Activated naive CD4-positive, alpha-beta T cell treated with anti-CD3 and anti-CD28 coated beads, Interleukin-2, amount 10 ng/mL, durations not matched to agents 7 days and 5 days (primary cell): ENCODE data around the gene FOXA2.

Source experiments
- CTCF ChIA-PET: fragments of 350-600 bp; sonication (Branson Sonifier 250); formaldehyde crosslinking; loops from one replicate; lab custom pipeline; 2021; ENCODE audit warnings: antibody characterized with exemption; lab: Charles Lee
- DNase-seq: peaks from one replicate; pipeline ENCODE4 v3.0.0-alpha.2; 2020
- H3K27ac Mint-ChIP-seq: one replicate; pipeline ENCODE4 v1.8.0; 2021; ENCODE audit warnings: mild to moderate bottlenecking, moderate library complexity, mixed read lengths
- H3K27me3 Mint-ChIP-seq: one replicate; pipeline ENCODE4 v1.8.0; 2021; ENCODE audit warnings: mild to moderate bottlenecking, mixed read lengths
- H3K36me3 Mint-ChIP-seq: one replicate; pipeline ENCODE4 v1.8.0; 2021; ENCODE audit warnings: mixed read lengths
- H3K4me1 Mint-ChIP-seq: one replicate; pipeline ENCODE4 v1.8.0; 2021; ENCODE audit warnings: mixed read lengths
- H3K4me3 Mint-ChIP-seq: one replicate; pipeline ENCODE4 v1.8.0; 2021; ENCODE audit warnings: mild to moderate bottlenecking, moderate library complexity, mixed read lengths
- H3K9me3 Mint-ChIP-seq: one replicate; pipeline ENCODE4 v1.8.0; 2021; ENCODE audit warnings: mixed read lengths

FOXA2 gene

DNA sequence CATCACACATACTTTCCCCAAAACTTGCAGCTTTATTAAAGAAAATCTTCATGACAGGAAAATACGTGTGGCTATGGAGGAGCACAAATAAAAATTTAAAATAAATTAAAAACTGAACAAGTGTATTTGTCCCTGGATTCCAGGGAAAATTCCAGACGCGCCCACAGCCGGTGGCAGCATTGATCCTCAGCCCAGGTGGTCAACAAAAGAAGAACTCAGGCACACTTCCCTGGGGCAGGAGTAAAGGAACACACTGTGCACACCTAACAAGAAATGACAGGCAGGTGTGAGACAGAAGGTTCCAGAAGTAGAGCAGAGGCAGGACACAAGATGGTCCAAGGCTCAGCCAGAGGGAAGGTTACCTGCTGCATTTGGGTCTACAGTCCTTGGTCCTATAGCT, 36.3 kb downstream of the FOXA2 start:
- H3K4me3 Mint-ChIP-seq = no peak overlapping the region
- peaks cover 7% of the 10 kb centered on the region for H3K9me3 Mint-ChIP-seq
- no peak for DNase-seq
- CTCF ChIA-PET = no interaction called here
- H3K27ac Mint-ChIP-seq = no peak overlapping the region
- no peaks in the 10 kb centered on the region for H3K36me3 Mint-ChIP-seq
- H3K27me3 Mint-ChIP-seq = no peaks in the 10 kb centered on the region
- no peaks in the 10 kb centered on the region for H3K4me1 Mint-ChIP-seq

DNA sequence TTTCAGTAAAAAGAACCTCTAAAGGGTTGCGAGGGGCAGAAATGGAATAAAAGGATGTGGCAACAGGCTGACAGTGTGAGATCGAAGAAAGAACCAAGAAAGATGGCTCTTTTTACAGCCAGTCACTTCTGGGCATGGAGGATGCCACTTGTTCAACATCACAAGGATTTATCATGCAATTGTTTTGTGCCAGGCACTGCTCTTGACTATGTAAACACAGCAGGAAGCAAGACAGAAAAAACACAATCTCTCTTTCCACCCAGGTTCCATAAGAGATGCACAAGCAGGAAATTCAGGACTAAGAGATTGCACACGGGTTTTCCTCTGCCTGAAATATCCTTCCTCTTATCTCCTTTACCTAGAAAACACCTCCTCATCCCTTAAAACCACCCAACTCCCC, 38.0 kb downstream of the FOXA2 start:
- Mint-ChIP-seq H3K27ac (no peak overlapping the region), H3K4me3 (no peak overlapping the region), H3K36me3 (no peaks in the 10 kb centered on the region), H3K27me3 (no peaks in the 10 kb centered on the region), H3K9me3 (peaks cover 3% of the 10 kb centered on the region), H3K4me1 (no peaks in the 10 kb centered on the region)
- CTCF ChIA-PET = no interaction called here
- DNase-seq = no peak

DNA sequence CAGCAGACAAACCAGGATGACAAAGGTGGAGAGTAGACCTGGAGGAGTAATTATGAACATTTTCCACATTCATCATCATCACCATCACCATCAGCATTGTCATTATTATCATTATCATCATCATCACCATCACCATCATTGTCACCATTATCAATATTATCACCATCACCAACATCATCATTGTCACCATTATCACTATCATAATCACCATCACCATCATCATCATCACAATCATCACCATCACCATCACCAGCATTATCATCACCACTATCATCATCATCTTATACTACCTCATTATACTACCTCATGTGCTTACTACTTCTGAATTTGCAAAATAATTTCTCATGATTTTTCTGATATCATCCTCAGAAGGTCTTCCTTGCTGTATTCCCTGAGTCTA, 39.3 kb downstream of the FOXA2 start:
- Mint-ChIP-seq H3K9me3 (peaks cover 3% of the 10 kb centered on the region), H3K4me1 (no peaks in the 10 kb centered on the region), H3K27me3 (no peaks in the 10 kb centered on the region), H3K36me3 (no peaks in the 10 kb centered on the region), H3K27ac (no peak overlapping the region), H3K4me3 (no peak overlapping the region)
- CTCF ChIA-PET = no interaction called here
- DNase-seq = no peak

DNA sequence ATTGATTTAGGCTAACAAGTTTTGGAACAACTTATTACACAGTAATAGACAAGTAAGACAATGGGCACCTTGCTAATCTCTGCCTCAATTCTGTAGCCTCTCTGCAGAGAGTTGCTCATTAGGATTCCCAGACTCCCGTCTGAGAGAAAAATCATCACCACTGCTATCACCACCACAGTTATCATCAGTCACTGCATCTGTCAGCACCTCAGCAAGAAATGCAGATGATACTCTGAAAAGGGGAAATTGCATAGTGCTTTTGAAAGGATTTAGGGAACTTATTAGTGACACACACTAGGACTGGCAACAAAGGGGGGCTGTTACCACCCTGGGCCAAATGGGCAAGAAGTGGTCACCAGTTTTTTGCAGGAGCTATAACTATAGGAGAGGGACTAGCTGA, 39.9 kb downstream of the FOXA2 start:
- Mint-ChIP-seq H3K27me3 (no peaks in the 10 kb centered on the region), H3K4me1 (no peaks in the 10 kb centered on the region), H3K9me3 (peaks cover 3% of the 10 kb centered on the region), H3K36me3 (no peaks in the 10 kb centered on the region), H3K4me3 (no peak overlapping the region), H3K27ac (no peak overlapping the region)
- CTCF ChIA-PET = no interaction called here
- DNase-seq = no peak

DNA sequence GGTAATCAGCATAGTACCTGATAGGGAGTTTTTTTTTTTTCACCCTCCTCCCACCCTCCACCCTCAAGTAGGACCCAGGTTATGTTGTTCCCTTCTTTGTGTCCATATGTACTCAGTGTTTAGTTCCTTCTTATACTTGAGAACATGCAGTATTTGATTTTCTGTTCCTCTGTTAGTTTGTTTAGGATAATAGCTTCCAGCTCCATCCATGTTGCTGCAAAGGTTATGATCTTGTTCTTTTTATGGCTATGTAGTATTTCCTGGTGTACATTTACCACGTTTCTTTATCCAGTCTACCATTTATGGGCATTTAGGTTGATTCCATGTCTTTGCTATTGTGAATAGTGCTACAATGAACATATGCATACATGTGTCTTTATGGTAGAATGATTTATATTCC, 41.9 kb downstream of the FOXA2 start:
- no peaks in the 10 kb centered on the region for H3K4me1 Mint-ChIP-seq
- DNase-seq = no peak
- peaks cover 3% of the 10 kb centered on the region for H3K9me3 Mint-ChIP-seq
- H3K27me3 Mint-ChIP-seq = no peaks in the 10 kb centered on the region
- CTCF ChIA-PET = no interaction called here
- no peaks in the 10 kb centered on the region for H3K36me3 Mint-ChIP-seq
- H3K4me3 Mint-ChIP-seq = no peak overlapping the region
- no peak overlapping the region for H3K27ac Mint-ChIP-seq

DNA sequence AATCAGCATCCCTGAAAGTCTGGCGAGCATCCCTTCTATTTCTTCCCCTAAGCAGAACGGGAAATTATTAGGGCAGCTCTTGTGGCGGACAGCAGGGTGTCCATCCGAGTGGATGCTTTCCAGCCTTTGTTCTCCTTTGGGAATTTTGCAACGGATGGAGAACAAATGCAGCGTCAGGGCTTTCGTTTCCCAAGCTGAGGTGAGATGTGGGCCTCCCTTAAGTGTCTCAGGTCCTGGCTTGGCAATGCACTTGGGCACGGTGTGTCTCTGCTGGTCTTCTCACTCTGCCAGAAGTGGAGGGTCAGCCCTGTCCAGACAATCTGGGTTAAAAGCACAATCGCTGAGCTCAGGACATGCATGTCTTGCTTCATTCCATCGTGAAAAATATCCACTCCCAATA, 43.5 kb downstream of the FOXA2 start:
- Mint-ChIP-seq H3K27ac (no peak overlapping the region), H3K36me3 (no peaks in the 10 kb centered on the region), H3K4me1 (no peaks in the 10 kb centered on the region), H3K4me3 (no peak overlapping the region), H3K27me3 (no peaks in the 10 kb centered on the region), H3K9me3 (peaks cover 3% of the 10 kb centered on the region)
- CTCF ChIA-PET = no interaction called here
- DNase-seq = no peak

DNA sequence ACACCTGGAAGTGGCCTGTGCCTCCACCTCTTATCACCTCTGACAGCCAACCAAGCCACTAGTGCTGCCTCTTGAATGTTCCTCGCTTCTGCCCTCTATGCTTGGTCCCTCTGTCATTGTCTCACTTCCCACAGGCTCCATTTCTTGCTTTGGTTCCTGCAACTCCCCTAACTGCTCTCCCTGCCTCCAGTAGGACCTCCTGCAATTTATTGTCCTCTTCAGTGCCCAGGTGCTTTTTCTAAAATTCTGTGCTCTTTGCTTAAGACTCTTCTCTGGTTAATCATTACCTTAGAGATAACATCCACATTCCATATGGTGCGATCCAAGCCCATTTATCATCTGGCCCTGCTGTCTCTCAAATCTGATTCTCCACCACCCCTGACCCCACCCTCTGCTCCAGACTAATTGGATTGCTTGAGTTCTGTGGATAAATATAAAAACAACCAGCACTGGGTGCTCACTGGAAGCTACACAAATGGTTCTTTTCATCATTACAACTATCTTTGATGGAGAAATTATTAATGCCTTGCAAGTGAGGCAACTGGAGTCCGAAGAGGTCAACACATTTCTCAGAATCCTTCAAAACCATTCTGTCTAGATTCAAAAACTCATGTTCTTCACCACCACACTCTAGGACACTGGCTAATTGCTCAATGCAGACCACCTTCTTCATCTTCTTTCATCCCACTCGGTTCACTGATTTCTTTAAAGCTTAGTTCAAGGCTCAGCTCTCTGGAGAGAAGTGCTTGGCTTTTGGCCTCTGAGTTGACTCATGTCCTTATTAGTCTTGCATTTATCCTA, 47.2 kb downstream of the FOXA2 start:
- peaks cover 3% of the 10 kb centered on the region for H3K9me3 Mint-ChIP-seq
- H3K27me3 Mint-ChIP-seq = no peaks in the 10 kb centered on the region
- H3K27ac Mint-ChIP-seq = no peak overlapping the region
- no peaks in the 10 kb centered on the region for H3K4me1 Mint-ChIP-seq
- no peak overlapping the region for H3K4me3 Mint-ChIP-seq
- no peak for DNase-seq
- H3K36me3 Mint-ChIP-seq = no peaks in the 10 kb centered on the region
- CTCF ChIA-PET = no interaction called here

DNA sequence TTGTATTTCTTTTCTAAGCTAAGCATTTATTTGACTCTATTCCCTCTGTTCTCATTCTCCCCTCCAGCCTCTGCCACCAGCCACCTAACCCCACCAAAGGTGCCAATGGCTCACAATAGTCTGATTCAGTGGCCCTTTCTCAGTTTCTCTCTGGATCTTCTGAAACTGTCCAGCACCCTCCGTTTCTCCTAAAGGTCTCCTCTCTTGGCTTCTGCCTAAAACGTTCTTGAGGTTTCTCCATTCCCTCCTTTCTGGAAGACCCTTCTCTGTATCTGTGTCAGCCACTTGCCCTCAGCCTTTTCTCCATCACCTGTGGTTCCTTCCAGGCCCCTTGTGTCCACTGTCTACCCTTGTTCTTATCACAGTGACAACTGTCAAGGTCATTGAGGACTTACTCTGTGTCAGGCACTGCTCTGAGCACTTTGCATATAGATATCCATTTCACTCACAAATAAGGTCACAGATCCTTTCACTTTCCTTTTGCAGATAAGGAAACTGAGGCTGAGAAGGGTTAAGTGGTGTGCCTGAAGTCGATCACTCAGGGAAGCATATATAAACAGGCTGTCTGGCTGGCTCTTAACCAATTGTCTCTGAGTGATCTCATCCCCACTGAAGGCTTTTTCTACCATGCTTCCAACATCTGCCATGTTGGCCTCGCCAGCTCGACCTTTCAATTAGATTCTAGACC, 48.1 kb downstream of the FOXA2 start:
- Mint-ChIP-seq H3K36me3 (no peaks in the 10 kb centered on the region), H3K4me1 (no peaks in the 10 kb centered on the region), H3K9me3 (peaks cover 3% of the 10 kb centered on the region), H3K4me3 (no peak overlapping the region), H3K27ac (no peak overlapping the region), H3K27me3 (no peaks in the 10 kb centered on the region)
- DNase-seq = no peak
- CTCF ChIA-PET = no interaction called here

DNA sequence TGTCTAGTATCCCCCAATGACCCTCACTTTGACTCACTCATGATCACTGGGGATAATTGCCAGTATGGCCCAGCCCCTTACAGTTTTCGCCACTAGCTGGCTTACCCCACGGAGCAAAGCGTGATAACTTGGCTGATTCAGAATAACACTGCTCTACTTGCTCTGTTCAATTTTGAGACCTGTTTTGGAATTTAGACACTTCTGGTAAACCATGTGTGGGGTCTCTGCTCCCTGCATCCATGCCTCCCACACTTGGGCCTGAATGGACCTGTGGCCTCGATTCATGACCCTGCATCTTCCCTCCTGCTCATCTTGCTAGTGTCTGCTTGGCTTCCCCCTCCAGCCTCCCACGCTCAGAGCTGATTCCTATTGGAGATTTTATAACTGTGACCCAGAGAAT, 48.9 kb downstream of the FOXA2 start:
- no peaks in the 10 kb centered on the region for H3K36me3 Mint-ChIP-seq
- no peak overlapping the region for H3K27ac Mint-ChIP-seq
- H3K9me3 Mint-ChIP-seq = peaks cover 3% of the 10 kb centered on the region
- H3K27me3 Mint-ChIP-seq = no peaks in the 10 kb centered on the region
- CTCF ChIA-PET = no interaction called here
- H3K4me3 Mint-ChIP-seq = no peak overlapping the region
- no peaks in the 10 kb centered on the region for H3K4me1 Mint-ChIP-seq
- DNase-seq = no peak

DNA sequence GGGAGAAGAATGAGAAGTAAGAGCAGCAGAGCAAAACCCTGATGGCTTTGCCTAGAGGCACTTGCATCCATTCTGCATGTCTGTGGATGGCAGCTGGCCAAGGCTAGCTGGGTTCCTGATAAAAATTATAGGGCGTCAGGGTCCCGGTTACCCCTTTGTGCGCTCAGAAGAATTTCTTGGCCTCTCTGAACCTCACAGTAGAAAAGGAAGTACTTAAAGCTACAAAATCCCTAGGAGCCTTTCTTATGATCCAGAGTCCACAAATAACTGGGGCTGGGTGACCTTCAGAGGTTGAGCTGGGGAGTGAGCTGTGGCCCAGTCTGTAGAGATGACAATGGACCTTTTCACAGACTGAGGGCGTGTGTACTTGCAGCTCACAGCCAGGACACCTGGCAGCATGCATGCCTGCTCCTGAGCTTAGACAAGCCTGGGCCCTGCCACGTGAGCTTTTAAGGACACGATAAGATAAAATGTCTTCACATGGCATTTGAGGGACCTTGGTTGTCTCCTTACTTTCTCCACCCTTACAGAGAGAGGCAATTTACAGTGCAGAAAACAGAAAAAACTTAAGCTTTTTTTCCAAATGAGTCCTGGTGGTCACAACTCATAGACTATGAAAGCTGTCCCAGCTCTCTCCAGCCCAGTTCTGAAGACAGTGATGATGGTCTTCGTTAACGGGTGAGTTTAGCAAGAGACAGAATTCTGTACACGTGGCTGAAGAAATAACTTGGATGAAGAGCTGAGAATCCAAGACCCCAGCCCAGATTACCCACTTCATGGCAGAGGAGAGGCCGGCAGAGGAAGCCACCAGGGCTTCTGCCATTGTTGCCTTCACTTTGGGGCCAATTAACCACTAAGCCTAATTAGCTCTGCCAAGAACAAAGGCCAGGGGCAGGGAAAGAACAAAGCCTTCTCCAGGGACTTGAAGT, 50.3 kb downstream of the FOXA2 start:
- DNase-seq = no peak
- Mint-ChIP-seq H3K4me3 (no peak overlapping the region), H3K4me1 (no peaks in the 10 kb centered on the region), H3K9me3 (peaks cover 3% of the 10 kb centered on the region), H3K36me3 (no peaks in the 10 kb centered on the region), H3K27me3 (no peaks in the 10 kb centered on the region), H3K27ac (no peak overlapping the region)
- CTCF ChIA-PET = no interaction called here

DNA sequence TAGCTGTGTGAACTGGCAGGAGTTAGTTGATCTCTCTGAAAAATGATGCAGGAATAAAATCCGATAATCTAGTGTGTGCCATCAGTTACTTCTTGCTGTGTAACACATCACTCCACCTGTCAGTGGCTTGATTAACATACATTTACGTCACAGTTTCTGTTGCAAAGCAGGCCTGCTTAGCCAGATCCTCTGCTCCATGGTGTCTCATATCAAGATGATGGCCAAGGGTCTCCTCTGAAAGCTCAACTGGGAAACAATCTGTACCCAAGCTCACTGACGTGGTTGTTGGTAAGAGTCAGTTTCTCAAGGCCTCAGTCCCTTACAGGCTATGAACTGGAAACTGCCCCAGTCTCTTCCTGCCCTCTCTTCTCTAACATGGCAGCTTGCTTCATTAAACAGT, 51.8 kb downstream of the FOXA2 start:
- no peaks in the 10 kb centered on the region for H3K4me1 Mint-ChIP-seq
- DNase-seq = no peak
- CTCF ChIA-PET = no interaction called here
- H3K4me3 Mint-ChIP-seq = no peak overlapping the region
- H3K9me3 Mint-ChIP-seq = peaks cover 3% of the 10 kb centered on the region
- no peak overlapping the region for H3K27ac Mint-ChIP-seq
- H3K36me3 Mint-ChIP-seq = no peaks in the 10 kb centered on the region
- H3K27me3 Mint-ChIP-seq = no peaks in the 10 kb centered on the region

DNA sequence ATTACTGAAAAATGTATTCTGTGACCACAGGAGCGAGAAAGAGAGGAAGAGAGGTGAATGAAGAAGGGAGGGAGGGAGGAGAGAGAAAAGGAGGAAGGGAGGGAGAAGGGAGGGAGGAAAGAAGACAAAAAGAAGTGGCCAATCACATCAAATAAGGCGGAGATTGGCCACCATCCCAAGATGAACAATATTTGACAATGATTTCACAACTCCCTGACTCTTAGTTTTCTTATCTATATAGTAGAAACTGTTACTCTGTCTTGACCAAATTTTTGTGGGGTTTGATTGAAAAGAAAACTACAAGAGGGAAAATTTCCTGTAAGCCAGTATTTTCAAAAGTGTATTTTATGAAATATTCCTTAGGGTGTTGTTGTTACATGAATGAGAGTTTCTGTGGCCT, 52.6 kb downstream of the FOXA2 start:
- Mint-ChIP-seq H3K36me3 (no peaks in the 10 kb centered on the region), H3K27me3 (no peaks in the 10 kb centered on the region)
- no peak for DNase-seq

DNA sequence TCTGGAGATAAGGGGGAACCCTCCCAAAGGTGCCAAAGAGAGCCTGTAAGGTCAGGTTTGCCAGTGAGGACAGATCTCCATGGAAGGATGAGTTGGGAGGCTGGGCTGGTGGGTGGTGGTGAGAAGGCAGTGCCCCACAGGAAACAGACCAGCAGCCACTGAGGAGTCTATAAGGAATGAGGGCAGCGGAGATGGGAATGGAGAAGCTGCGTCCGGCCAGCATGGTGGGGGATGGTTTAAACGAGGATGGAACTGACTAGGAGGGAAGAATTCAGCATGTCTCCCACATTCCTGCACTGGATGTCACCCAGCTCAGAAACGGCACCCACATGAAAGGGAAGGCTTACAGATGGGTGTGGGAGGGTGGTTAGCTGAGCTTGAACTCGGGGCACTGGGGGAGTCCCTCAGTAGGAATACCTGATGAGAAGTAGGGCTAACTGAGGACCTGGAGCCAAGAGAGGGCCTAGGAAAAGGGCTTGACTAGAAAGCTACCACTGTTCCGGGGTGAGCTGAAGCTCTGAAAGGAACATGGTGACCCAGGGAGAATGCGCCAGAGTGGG, 53.2 kb downstream of the FOXA2 start:
- no peaks in the 10 kb centered on the region for H3K4me1 Mint-ChIP-seq
- no peak overlapping the region for H3K27ac Mint-ChIP-seq
- DNase-seq = no peak
- H3K27me3 Mint-ChIP-seq = no peaks in the 10 kb centered on the region
- H3K4me3 Mint-ChIP-seq = no peak overlapping the region
- CTCF ChIA-PET = no interaction called here
- H3K9me3 Mint-ChIP-seq = peaks cover 3% of the 10 kb centered on the region
- no peaks in the 10 kb centered on the region for H3K36me3 Mint-ChIP-seq

More for the DNA sequence above, 52.6 kb downstream of the FOXA2 start:
- Mint-ChIP-seq H3K4me1 (no peaks in the 10 kb centered on the region), H3K27ac (no peak overlapping the region), H3K9me3 (peaks cover 3% of the 10 kb centered on the region), H3K4me3 (no peak overlapping the region)
- CTCF ChIA-PET = no interaction called here
